ENCODE results near the gene CHD2.
"Not testable (repeated sequence)": the region's sequence is repeated elsewhere in the genome, so short reads cannot be mapped to it uniquely, and the experiment has no call there.

The CHD2 gene

GRCh38 chr15:93037820-93038705 lies 137.9 kb downstream of the CHD2 start:
- no peak for DNase-seq

GRCh38 chr15:93039562-93040287 lies 139.6 kb downstream of the CHD2 start:
- DNase-seq = not testable (repeated sequence)

GRCh38 chr15:93040288-93041158 lies 140.4 kb downstream of the CHD2 start:
- no peak for DNase-seq

GRCh38 chr15:93041159-93041547 lies 141.0 kb downstream of the CHD2 start:
- no peak for DNase-seq

GRCh38 chr15:93042211-93042610 lies 142.1 kb downstream of the CHD2 start:
- no peak for DNase-seq

- DNase-seq = no peak
Observed at GRCh38 chr15:93042691-93043378, 142.7 kb downstream of the CHD2 start.

GRCh38 chr15:93043621-93044300 lies 143.6 kb downstream of the CHD2 start:
- no peak for DNase-seq

- DNase-seq = no peak
Observed at GRCh38 chr15:93044301-93045190, 144.4 kb downstream of the CHD2 start.

- no peak for DNase-seq
Observed at GRCh38 chr15:93045191-93045785, 145.2 kb downstream of the CHD2 start.

GRCh38 chr15:93046120-93046519 lies 146.0 kb downstream of the CHD2 start:
- no peak for DNase-seq

GRCh38 chr15:93046721-93047120 lies 146.6 kb downstream of the CHD2 start:
- no peak for DNase-seq

GRCh38 chr15:93047621-93048425 lies 147.7 kb downstream of the CHD2 start:
- DNase-seq = no peak

- no peak for DNase-seq
Observed at GRCh38 chr15:93048426-93048721, 148.2 kb downstream of the CHD2 start.

- DNase-seq = peak; percentile 23
Observed at GRCh38 chr15:93048759-93049161, 148.6 kb downstream of the CHD2 start.

GRCh38 chr15:93049233-93049632 lies 149.1 kb downstream of the CHD2 start:
- no peak for DNase-seq

GRCh38 chr15:93049914-93050578 lies 149.9 kb downstream of the CHD2 start:
- no peak for DNase-seq

GRCh38 chr15:93050648-93051047 lies 150.5 kb downstream of the CHD2 start:
- DNase-seq = no peak

GRCh38 chr15:93051236-93052089 lies 151.3 kb downstream of the CHD2 start:
- DNase-seq = no peak
